ENCODE data around the gene CHRNB2. TPM values are rescaled to one million over a fixed set of nuclear protein-coding genes. Genes with fewer than 3 reads are reported as not detected.
A peak's percentile ranks its signal among the peaks of the same experiment; 100 is the strongest.

CHRNB2 gene, protein sequence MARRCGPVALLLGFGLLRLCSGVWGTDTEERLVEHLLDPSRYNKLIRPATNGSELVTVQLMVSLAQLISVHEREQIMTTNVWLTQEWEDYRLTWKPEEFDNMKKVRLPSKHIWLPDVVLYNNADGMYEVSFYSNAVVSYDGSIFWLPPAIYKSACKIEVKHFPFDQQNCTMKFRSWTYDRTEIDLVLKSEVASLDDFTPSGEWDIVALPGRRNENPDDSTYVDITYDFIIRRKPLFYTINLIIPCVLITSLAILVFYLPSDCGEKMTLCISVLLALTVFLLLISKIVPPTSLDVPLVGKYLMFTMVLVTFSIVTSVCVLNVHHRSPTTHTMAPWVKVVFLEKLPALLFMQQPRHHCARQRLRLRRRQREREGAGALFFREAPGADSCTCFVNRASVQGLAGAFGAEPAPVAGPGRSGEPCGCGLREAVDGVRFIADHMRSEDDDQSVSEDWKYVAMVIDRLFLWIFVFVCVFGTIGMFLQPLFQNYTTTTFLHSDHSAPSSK
- total RNA-seq = 2.7 and 3.2 TPM in 2 replicates
- long read RNA-seq, partial matches to known transcripts = 0 of 1 reads
- long read RNA-seq, other reads (novel, unspliced or antisense) = 1 of 1 reads

DNA sequence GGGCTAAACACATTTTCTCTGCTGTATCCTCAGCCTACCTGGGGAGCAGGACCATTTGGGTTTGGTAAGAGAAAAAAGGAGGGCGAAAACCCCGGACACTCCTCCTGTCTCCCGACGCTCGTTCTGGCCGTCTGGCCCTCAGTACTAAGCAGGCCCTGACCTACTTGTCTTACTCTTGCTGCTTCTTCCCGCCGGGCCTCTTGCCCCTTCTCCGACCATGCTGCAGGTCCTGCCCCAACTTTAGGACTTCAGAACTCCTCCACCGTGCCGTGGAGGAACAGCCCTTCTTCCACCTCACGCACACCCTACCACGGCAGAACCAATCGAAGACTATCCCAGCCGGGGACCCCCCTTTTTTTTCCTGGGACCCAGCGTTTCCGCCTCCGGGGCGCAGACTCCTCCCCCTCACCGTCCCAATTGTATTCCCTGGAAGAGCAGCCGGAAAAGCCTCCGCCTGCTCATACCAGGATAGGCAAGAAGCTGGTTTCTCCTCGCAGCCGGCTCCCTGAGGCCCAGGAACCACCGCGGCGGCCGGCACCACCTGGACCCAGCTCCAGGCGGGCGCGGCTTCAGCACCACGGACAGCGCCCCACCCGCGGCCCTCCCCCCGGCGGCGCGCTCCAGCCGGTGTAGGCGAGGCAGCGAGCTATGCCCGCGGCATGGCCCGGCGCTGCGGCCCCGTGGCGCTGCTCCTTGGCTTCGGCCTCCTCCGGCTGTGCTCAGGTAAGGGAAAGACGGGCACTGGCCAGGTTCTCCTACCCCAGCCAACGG is at the start of gene CHRNB2:
Gene CHRNB2, plus strand, starts transcription at position 393 of the 771 bp plus-strand sequence. Its CDS starts 267 bp downstream, at position 660.
- peak; percentile 87 for DNase-seq (ENCODE audit: low spot score, unreplicated experiment)
- H3K36me3 Mint-ChIP-seq (ENCODE audit: insufficient read depth) = no peaks in the 10 kb centered on the region
- H3K27ac Mint-ChIP-seq = no peak within 1 kb of the TSS
- TF ChIP-seq, protein P1, sequence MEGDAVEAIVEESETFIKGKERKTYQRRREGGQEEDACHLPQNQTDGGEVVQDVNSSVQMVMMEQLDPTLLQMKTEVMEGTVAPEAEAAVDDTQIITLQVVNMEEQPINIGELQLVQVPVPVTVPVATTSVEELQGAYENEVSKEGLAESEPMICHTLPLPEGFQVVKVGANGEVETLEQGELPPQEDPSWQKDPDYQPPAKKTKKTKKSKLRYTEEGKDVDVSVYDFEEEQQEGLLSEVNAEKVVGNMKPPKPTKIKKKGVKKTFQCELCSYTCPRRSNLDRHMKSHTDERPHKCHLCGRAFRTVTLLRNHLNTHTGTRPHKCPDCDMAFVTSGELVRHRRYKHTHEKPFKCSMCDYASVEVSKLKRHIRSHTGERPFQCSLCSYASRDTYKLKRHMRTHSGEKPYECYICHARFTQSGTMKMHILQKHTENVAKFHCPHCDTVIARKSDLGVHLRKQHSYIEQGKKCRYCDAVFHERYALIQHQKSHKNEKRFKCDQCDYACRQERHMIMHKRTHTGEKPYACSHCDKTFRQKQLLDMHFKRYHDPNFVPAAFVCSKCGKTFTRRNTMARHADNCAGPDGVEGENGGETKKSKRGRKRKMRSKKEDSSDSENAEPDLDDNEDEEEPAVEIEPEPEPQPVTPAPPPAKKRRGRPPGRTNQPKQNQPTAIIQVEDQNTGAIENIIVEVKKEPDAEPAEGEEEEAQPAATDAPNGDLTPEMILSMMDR (IDR thresholded peaks at IDR 0.05; ENCODE audit: unreplicated experiment) = no peak
- peaks cover 5% of the 10 kb centered on the region for H3K4me1 Mint-ChIP-seq (ENCODE audit: low read depth)
- peaks cover 39% of the 10 kb centered on the region for H3K27me3 Mint-ChIP-seq
- peak within 1 kb of the TSS; percentile 73 for H3K4me3 Mint-ChIP-seq (ENCODE audit: low read depth)
- H3K9me3 Mint-ChIP-seq (ENCODE audit: low read depth) = no peaks in the 10 kb centered on the region

DNA sequence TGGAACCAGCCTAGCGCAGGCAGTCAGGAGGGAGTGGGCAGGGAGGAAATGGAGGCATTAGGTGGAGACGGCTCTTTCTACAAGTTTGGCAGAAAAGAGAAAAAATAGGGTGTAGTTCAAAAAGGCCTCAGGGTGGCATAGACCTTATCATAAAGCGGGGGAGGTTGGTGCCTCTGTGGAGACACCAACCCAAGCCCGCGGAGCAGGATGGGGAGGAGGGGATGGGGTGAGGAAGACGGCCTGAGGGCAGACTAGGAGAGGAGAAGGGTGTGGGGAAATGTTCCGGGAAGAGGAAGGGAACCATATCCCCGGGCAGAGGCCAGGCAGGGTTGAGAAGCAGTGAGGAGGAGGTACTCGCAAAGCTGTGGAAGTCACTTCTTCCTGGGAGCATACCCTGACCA is 48.0 kb upstream of the CHRNB2 start:
- Mint-ChIP-seq H3K4me3 (ENCODE audit: low read depth) (no peak overlapping the region), H3K4me1 (ENCODE audit: low read depth) (no peaks in the 10 kb centered on the region), H3K9me3 (ENCODE audit: low read depth) (no peaks in the 10 kb centered on the region), H3K27me3 (peaks cover 32% of the 10 kb centered on the region), H3K36me3 (ENCODE audit: insufficient read depth) (no peaks in the 10 kb centered on the region), H3K27ac (no peak overlapping the region)
- DNase-seq (ENCODE audit: low spot score, unreplicated experiment) = no peak
- TF ChIP-seq, protein P1 (IDR thresholded peaks at IDR 0.05; ENCODE audit: unreplicated experiment) = no peak

DNA sequence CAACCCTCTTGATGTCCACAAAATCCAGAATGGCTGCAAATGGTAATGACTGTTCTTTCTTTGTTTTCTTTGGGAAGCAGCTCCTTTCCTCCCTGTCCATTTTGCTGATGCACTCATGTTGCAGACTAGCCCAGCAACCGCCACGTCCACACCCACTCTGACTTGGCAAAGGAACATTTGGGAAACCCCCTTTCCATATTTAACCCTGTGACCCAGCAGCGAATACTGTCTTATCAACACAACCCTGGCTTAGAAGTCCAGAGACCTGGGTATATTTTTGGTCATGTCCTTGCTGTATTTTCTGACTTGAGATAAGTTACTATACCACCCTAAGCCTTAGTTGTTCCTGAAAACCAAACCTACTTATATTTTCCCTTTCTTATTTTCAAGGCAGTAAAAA is 47.2 kb upstream of the CHRNB2 start:
- H3K27me3 Mint-ChIP-seq = peaks cover 31% of the 10 kb centered on the region
- no peaks in the 10 kb centered on the region for H3K9me3 Mint-ChIP-seq (ENCODE audit: low read depth)
- H3K4me3 Mint-ChIP-seq (ENCODE audit: low read depth) = no peak overlapping the region
- no peaks in the 10 kb centered on the region for H3K4me1 Mint-ChIP-seq (ENCODE audit: low read depth)
- no peak for DNase-seq (ENCODE audit: low spot score, unreplicated experiment)
- no peak overlapping the region for H3K27ac Mint-ChIP-seq
- no peaks in the 10 kb centered on the region for H3K36me3 Mint-ChIP-seq (ENCODE audit: insufficient read depth)
- TF ChIP-seq, protein P1 (IDR thresholded peaks at IDR 0.05; ENCODE audit: unreplicated experiment) = no peak

DNA sequence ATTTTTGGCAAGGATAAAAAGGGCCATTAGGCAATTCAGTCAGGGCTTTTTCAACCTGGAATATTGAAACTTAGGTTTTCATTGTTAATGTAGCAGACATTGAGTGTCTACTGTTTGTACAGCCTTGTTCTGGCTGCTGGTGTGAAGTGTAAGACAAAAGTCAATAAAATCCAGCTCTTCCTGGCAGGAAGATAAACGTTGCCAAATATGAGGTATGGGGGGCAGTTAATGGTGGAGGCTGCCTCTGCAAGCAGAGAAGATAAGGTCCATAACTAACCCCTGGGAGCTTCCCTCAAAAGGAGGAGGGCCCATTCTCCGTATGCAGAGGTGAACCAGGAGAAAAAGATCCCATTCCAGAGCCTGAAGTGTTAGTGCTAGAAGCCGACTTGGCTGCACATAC is 45.9 kb upstream of the CHRNB2 start:
- Mint-ChIP-seq H3K36me3 (ENCODE audit: insufficient read depth) (no peaks in the 10 kb centered on the region), H3K27ac (no peak overlapping the region), H3K4me3 (ENCODE audit: low read depth) (no peak overlapping the region), H3K9me3 (ENCODE audit: low read depth) (no peaks in the 10 kb centered on the region), H3K4me1 (ENCODE audit: low read depth) (no peaks in the 10 kb centered on the region), H3K27me3 (peaks cover 21% of the 10 kb centered on the region)
- TF ChIP-seq, protein P1 (IDR thresholded peaks at IDR 0.05; ENCODE audit: unreplicated experiment) = no peak
- DNase-seq (ENCODE audit: low spot score, unreplicated experiment) = no peak

DNA sequence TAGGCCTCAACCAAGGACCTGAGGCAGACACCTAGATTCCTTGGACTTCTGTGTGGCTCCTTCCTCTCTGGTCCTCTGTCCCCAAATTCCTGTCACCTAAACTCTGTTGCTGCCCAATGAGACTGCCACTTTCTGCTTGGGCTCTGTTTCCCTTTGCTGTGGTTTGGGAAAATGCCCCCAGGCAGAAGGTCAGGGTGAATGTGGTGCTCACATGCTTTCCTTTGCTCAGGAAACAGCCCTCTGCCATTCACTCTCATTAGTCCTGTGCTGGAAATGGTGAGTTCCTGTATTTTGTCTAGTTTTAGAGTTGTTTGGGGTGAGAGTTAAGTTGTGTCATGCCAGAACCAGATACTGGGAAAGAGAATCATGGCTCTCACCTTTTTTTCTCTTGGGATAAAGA is 42.7 kb upstream of the CHRNB2 start:
- Mint-ChIP-seq H3K36me3 (ENCODE audit: insufficient read depth) (no peaks in the 10 kb centered on the region), H3K27ac (no peak overlapping the region), H3K4me3 (ENCODE audit: low read depth) (no peak overlapping the region), H3K27me3 (peaks cover 12% of the 10 kb centered on the region), H3K9me3 (ENCODE audit: low read depth) (no peaks in the 10 kb centered on the region), H3K4me1 (ENCODE audit: low read depth) (no peaks in the 10 kb centered on the region)
- TF ChIP-seq, protein P1 (IDR thresholded peaks at IDR 0.05; ENCODE audit: unreplicated experiment) = no peak
- no peak for DNase-seq (ENCODE audit: low spot score, unreplicated experiment)

Measured in progenitor cell of endocrine pancreas (in vitro differentiated cells).